ENCODE results near the gene DAPK1.

The DAPK1 gene

DNA sequence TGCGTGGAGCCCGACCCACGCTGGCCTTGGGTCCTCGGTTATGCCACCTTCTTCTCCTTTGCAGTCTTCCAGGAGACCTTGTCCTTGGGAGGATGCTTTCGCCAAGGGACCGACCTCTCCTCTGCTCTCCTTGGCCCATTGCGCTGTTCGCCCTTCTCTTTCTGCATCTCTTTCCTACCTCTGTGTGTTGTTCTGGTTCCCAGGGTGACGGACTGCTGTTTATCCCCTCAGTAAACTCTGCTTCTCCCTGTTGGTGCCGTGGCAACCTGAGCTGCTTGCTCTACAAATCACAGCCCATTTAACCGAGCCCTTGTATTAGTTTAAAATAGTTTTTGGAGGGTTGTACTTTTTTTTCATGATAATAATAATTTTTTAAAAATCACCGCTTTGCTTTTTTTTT, 97.9 kb downstream of the DAPK1 start:
- TF ChIP-seq EZH2phosphoT487 (IDR thresholded peaks at IDR 0.05; ENCODE audit: borderline replicate concordance, low read length): no peak
- TF ChIP-seq, protein P1, sequence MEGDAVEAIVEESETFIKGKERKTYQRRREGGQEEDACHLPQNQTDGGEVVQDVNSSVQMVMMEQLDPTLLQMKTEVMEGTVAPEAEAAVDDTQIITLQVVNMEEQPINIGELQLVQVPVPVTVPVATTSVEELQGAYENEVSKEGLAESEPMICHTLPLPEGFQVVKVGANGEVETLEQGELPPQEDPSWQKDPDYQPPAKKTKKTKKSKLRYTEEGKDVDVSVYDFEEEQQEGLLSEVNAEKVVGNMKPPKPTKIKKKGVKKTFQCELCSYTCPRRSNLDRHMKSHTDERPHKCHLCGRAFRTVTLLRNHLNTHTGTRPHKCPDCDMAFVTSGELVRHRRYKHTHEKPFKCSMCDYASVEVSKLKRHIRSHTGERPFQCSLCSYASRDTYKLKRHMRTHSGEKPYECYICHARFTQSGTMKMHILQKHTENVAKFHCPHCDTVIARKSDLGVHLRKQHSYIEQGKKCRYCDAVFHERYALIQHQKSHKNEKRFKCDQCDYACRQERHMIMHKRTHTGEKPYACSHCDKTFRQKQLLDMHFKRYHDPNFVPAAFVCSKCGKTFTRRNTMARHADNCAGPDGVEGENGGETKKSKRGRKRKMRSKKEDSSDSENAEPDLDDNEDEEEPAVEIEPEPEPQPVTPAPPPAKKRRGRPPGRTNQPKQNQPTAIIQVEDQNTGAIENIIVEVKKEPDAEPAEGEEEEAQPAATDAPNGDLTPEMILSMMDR (IDR thresholded peaks at IDR 0.05; ENCODE audit: low read depth, low read length, poor library complexity, severe bottlenecking): no peak
- no peaks in the 10 kb centered on the region for H3K4me1 ChIP-seq (ENCODE audit: control insufficient read depth, low read length)
- no peak overlapping the region for H3K4me3 ChIP-seq (ENCODE audit: low read length)
- H3K27ac ChIP-seq (ENCODE audit: low read depth, low read length): no peak overlapping the region
- H3K79me2 ChIP-seq (ENCODE audit: control insufficient read depth, low read length): no peaks in the 10 kb centered on the region
- no peaks in the 10 kb centered on the region for H3F3A ChIP-seq (ENCODE audit: control insufficient read depth, insufficient read depth)
- no peaks in the 10 kb centered on the region for H3K36me3 ChIP-seq (ENCODE audit: control insufficient read depth, low read length)
- H3K27me3 ChIP-seq (ENCODE audit: control insufficient read depth, low read length): no peaks in the 10 kb centered on the region
- no peak overlapping the region for H3K4me2 ChIP-seq (ENCODE audit: low read length)
- H3K9me3 ChIP-seq (ENCODE audit: control insufficient read depth, insufficient read depth, low read length): no peaks in the 10 kb centered on the region
- no peaks in the 10 kb centered on the region for H3K9me2 ChIP-seq (replicated peaks; ENCODE audit: control insufficient read depth, low read length)
- no peaks in the 10 kb centered on the region for H4K20me1 ChIP-seq (ENCODE audit: control insufficient read depth, insufficient read depth, low read depth, low read length)

DNA sequence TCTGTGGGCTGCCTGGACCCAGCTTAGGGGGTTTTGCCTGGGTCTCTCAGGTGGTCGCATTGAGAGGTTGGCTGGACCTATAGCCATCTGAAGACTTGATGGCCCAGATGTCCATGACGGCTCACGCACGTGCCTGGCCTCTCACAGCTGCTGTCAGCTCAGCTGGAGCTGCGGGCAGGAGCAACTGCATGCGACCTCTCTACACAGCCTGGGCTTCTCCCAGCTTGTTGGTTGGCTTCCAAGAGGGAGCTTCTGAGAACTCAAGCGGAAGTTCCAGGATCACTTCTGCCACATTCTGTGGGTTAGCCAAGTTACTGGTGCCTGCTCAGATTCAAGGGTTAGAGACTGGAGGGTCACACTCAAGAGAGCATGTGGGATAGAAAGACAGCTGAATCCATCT, 99.2 kb downstream of the DAPK1 start:
- TF ChIP-seq EZH2phosphoT487 (IDR thresholded peaks at IDR 0.05; ENCODE audit: borderline replicate concordance, low read length): no peak
- TF ChIP-seq, protein P1 (IDR thresholded peaks at IDR 0.05; ENCODE audit: low read depth, low read length, poor library complexity, severe bottlenecking): no peak
- Histone ChIP-seq H3K4me2 (ENCODE audit: low read length) (no peak overlapping the region), H3K27me3 (ENCODE audit: control insufficient read depth, low read length) (no peaks in the 10 kb centered on the region), H3K9me2 (replicated peaks; ENCODE audit: control insufficient read depth, low read length) (no peaks in the 10 kb centered on the region), H3K4me3 (ENCODE audit: low read length) (no peak overlapping the region), H3K27ac (ENCODE audit: low read depth, low read length) (no peak overlapping the region), H4K20me1 (ENCODE audit: control insufficient read depth, insufficient read depth, low read depth, low read length) (no peaks in the 10 kb centered on the region), H3K4me1 (ENCODE audit: control insufficient read depth, low read length) (no peaks in the 10 kb centered on the region), H3K36me3 (ENCODE audit: control insufficient read depth, low read length) (no peaks in the 10 kb centered on the region), H3F3A (ENCODE audit: control insufficient read depth, insufficient read depth) (no peaks in the 10 kb centered on the region), H3K79me2 (ENCODE audit: control insufficient read depth, low read length) (no peaks in the 10 kb centered on the region), H3K9me3 (ENCODE audit: control insufficient read depth, insufficient read depth, low read length) (no peaks in the 10 kb centered on the region)

DNA sequence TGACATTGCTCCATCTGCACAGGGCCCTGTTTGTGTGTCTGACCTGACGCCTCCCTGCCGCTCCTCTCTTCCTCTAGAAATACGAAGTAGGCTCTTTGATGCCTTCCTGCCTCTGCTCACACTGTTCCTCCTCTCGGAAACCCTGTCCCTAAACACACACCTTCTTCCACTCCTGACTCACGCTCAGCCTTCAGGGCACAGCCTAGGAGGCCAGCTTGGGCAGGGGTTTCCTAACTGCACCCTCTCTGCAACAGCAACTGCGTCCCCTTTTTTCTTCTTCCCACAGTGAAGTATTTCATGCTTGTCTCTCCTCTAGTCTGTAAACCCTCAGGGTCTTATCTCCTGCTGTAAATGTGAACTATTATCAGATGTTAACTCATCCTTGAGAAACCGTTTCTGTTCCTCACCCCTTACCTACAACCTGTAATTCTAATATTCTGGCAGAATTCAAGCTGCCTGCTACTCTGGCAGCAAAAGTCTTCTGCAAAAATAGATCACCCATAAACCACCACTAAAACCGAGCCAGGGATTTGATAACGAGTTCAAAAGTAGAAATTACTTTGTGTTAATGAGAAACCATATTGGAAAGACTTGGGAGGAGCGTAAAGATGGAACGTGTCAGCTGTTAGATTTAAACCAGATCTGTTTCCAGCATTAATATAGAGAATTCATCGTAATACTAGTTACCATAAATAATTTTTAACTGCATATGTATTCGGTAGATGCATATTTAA, 100.2 kb downstream of the DAPK1 start:
- no peaks in the 10 kb centered on the region for H3K9me3 ChIP-seq (ENCODE audit: control insufficient read depth, insufficient read depth, low read length)
- H3K9me2 ChIP-seq (replicated peaks; ENCODE audit: control insufficient read depth, low read length): no peaks in the 10 kb centered on the region
- H3K4me1 ChIP-seq (ENCODE audit: control insufficient read depth, low read length): no peaks in the 10 kb centered on the region
- no peak overlapping the region for H3K27ac ChIP-seq (ENCODE audit: low read depth, low read length)
- H3K36me3 ChIP-seq (ENCODE audit: control insufficient read depth, low read length): no peaks in the 10 kb centered on the region
- H3K4me2 ChIP-seq (ENCODE audit: low read length): no peak overlapping the region
- H3F3A ChIP-seq (ENCODE audit: control insufficient read depth, insufficient read depth): no peaks in the 10 kb centered on the region
- no peak overlapping the region for H3K4me3 ChIP-seq (ENCODE audit: low read length)
- no peaks in the 10 kb centered on the region for H4K20me1 ChIP-seq (ENCODE audit: control insufficient read depth, insufficient read depth, low read depth, low read length)
- TF ChIP-seq, protein P1 (IDR thresholded peaks at IDR 0.05; ENCODE audit: low read depth, low read length, poor library complexity, severe bottlenecking): no peak
- TF ChIP-seq EZH2phosphoT487 (IDR thresholded peaks at IDR 0.05; ENCODE audit: borderline replicate concordance, low read length): no peak
- no peaks in the 10 kb centered on the region for H3K79me2 ChIP-seq (ENCODE audit: control insufficient read depth, low read length)
- no peaks in the 10 kb centered on the region for H3K27me3 ChIP-seq (ENCODE audit: control insufficient read depth, low read length)
